GM19438 (cell line): ENCODE measurements around the gene MRPL2.
A peak's percentile ranks its signal among the peaks of the same experiment; 100 is the strongest.

Experiments
- ATAC-seq: cut with Tn5 transposase; IDR thresholded peaks from one replicate; pipeline ENCODE4 v1.9.1; 2021; ENCODE audit warnings: low read depth; ENCODE audit not compliant: unreplicated experiment

Gene MRPL2

DNA sequence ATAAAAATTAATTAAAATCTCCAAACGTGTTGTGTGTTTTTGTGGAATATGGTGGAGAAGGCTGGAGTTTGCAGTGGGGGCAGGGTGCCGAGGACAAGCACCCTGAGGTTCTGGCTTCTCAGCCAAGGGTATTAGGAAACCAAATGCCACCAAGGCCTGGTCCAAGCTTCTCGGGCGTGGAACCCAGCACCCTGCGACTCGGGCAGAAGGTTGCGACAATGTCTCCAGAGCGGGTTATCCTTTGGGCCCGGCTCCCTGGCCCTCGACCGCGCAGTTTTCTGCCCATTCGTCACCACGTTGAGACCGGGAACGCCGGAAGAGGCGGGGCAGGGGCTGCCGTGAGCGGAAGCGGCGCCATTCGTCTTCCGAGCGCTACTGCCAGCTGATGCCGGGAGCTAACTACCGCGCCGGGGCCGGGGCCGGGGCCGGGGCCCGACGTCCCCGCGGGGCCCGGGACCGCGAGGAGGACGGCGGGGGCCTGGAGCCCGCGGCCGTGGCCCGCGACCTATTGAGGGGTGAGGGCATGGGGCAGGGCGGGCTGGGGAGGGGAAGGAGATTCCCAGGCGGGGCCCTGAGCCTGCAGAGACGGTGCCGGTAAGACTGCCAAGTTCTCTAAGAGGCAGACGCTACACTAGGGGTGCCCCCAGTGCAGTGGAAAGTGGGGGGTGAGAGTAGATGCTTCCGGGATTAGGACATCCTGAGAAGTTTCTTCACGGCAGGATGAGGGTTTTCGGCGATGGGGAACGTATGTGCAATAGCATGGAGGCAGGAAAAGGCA is 37.8 kb downstream of the MRPL2 start, which contains the start of gene RRP36:
Gene RRP36, plus strand, starts transcription at position 354 of the 778 bp plus-strand sequence. Its CDS starts 32 bp downstream, at position 386.
- peak; percentile 87 for ATAC-seq

DNA sequence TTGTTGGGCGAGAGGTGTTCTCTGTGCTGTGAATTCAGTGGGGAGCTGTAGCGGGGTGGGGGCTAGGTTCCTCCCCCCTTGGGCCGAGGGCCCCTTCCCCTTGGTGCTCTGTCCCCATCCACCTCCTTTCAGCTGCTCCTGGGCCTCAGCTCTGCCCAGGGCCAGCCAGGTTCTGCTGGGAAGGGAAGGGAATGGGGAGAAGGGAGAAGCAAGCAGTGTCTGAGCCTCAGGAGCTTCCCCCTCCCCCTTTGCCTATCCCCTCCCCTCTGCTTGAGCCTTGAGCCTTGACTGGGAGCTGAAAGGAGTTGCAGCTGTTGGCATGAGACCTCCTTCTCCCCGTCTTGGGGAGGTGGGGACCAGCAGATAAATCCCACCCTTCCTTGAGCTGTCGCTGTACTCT is 38.4 kb downstream of the MRPL2 start:
- no peak for ATAC-seq

DNA sequence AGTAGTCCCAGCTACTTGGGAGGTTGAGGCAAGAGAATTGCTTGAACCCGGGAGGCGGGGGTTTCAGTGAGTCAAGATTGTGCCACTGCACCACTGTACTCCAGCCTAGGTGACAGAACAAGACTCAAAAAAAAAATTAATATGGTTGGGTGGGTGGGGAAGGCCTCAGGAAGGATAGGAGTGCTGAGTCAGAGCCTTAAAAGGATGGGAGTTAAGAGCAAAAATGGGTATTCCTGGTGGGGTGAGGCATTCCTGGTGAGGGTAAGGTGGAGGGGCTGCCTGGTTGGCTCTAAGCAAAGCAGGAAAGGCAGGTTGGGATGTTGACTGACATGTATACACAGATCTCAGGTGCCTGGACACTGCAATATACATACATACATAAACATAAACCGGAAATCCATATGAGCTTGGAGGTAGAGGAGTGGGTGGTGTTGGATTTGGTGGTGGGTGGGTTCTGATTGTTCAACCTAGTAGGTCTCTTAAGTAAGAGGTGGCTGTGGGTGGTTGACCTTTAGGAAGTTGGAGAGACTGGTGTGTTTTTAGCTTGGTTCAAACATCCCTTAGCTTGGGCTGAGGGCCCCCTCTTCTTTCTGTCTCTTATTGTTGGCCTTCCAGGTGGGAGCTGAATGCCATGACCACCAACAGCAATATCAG is 39.1 kb downstream of the MRPL2 start:
- ATAC-seq, result no peak

DNA sequence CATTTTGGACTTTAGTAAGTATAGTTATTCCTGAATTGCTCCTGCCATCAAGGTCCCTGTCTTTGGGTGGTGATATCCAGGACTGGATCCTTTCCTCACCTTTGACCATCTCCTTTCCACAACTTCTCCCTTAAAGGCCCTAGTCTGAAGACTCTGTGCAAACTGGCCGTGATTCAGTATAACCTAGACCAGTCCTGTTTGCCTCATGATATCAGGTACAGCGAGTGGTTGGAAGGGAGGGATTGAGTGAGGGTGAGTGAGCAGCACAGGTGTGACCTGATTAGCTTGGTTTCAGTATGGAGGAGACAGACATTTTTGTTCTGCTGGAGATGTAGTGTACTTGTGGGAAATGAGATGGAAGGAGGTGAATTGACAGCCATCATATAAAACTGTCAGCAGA is 40.1 kb downstream of the MRPL2 start:
- ATAC-seq, result no peak

DNA sequence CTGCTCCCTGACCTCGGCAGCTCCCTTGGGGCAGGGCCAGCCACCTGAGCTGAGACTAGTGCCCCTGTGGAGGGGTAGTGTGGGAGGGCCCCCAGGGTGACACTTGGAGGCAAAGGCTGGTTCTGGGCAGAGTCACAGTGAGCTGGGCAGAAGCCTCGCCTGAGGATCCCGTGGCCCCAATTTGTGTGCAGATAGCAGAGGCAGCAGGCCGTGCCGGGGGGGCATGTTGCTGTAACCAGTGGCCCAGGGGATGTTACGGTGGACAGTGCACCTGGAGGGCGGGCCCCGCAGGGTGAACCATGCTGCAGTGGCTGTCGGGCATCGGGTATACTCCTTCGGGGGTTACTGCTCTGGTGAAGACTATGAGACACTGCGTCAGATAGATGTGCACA is 42.3 kb downstream of the MRPL2 start:
- no peak for ATAC-seq

DNA sequence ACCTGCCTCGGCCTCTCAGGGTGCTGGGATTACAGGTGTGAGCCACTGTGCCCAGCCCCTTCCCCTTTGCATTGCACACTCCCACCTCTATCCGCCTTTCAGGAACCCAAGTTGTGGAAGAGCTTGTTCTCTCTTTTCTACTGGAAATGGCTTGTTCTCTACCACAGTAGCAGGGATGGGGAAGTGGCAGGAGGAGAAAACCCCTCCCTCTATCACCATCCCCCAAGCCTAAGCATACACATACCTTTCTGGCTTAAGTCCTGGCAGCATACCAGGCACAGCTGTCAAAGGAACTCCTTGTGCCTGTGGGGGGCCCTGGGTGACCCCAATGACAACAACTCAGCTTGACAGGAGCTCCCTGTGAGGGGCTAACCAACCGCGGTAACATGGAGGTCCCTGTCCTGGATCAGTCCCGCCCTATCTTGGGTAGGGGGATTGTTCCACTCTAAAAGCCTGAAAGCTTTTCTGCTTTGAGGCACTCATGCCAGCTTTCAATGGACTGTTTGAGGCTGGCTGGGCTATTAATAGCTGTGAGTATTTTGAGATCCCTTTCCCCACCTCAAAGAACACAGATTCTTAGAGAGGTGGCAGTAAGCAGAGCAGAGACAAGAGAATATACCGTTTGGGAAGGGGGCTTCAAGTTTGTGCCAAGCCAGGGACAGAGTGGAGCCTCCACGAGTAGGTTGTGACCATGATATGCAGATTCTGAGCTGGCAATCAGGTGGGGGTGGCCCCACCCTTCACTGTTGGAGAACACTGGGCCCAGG is 42.9 kb downstream of the MRPL2 start:
- no peak for ATAC-seq

DNA sequence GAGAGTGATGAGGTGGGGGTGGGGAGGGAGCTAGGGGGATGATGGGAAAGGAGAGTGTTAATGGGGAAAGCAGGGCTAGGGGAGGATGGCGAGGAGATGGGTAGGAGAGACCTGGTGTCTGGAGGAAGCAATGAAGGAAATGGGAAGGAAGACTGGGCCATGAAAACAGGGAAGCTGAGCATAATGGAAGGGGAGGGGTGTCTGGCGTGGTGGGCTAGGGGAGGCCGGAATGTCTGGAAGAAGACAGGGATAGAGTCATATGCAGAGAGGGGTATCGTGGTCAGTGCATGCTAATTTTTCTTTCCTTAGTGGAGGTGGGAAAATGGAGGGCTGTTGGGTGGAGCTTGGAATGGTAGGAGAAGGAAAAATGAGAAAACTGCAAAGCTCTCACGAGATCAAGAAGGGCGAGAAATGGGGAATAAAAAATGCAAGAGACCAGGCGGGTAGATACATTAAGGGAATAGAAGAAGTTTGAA is 44.8 kb downstream of the MRPL2 start:
- no peak for ATAC-seq

DNA sequence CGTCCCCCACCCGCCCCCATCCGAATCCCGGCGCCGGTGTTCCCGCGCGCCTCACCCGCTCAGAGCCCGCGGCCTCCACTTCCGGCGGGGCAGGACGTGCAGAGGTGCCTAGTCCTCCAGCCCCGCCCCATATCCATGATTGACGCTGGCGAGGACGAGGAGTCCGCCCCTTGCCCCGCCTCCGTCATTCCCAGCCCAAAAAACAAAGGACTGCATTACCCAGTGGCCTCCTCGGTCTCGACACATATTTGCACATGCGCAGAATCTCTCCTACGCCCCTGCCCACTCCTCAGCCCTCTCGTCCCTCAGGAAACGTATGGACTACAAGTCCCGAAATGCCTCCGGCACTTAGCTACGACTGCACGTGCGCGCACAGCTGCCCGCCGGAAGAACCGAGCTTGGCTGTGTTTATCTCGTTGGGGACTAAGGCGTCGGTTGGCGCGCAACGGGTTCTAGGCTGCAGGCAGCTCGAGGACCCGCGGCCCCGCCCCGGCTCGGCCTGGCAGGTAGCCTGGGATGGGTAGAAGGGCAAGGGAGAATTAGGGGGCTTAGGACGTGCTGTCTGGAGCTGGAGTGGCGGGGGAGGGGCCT is 45.3 kb downstream of the MRPL2 start, which contains the start of the genes KLHDC3 and MEA1:
Gene KLHDC3, plus strand, starts transcription at position 407 of the 591 bp plus-strand sequence. CDS start 2,944 bp downstream, outside the sequence.
Gene MEA1, minus strand, starts transcription at position 104 of the 591 bp plus-strand sequence. CDS start 133 bp downstream, outside the sequence.
- peak; percentile 93 for ATAC-seq

DNA sequence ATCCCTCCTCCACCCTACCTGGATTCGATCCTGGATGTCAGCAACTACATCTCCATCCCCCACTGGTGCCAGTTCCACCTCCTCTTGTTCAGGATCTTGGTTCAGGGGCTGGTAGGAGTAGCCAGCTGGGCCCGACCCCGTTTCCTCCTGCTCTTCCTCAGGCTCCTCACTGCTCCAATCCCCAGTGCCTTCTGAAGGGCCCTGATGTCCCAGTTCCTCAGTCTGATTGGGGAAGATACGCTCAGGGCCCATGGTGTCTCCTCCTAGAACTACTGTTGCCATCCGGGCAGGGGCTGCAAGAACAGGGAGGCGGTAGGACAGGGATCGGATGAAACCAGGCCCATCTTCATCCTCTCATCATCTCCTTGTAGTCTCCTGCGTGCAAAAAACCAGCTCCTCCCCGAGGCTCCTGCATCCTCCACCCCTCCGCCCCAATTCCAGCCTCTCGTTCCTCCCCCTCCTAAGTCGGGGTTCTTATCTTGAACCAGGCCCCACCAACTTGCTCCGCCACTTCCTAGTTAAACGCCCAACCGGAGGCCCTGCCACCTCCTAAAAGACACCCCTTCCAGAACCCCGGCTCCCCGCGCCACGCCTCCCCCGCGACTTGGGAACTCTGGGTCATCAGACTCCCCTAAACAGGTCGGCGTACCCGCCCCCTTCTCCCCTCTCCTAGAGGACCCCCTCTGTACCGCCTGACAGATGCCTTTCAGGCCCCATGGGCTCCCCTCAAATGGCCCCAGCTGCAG is 46.0 kb downstream of the MRPL2 start:
- ATAC-seq, result peak; percentile 13

DNA sequence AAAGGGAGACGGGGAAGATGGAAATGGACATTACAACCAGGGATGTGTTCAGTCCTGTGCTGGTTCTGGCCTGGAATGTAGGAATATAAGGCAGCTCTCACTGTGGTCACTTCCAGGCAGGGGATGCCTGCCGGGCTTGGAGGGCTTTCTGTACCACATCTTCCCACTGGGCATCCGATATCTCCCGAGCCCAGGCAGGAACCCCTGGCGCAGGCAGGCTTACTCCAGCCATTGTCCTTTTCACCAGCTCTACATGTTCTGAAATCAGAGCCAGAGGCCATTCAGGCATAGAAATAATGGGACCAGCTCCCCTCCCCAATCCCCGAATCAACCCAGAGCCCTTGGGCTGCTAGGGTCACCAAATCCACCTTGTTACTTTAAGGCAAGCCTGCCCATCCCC is 46.9 kb downstream of the MRPL2 start:
- no peak for ATAC-seq

DNA sequence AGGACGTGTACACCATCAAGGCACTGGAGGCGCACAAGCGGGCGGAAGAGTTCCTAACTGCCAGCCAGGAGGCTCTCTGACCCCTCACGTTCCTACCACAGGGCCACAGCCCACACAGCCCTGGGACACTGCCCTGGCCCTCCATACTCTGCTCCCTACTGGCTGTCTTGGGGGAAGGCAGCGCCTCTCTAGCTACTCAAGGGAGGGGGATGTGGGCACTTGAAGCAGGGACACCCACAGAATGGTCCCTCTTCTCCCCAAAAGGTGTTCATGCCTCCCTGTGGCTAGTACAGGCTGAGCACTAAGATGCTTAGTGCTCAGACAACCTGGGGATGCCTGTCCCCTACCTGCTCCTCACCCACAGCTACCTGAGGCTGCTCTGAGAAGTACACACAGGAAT is 48.0 kb downstream of the MRPL2 start:
- no peak for ATAC-seq

DNA sequence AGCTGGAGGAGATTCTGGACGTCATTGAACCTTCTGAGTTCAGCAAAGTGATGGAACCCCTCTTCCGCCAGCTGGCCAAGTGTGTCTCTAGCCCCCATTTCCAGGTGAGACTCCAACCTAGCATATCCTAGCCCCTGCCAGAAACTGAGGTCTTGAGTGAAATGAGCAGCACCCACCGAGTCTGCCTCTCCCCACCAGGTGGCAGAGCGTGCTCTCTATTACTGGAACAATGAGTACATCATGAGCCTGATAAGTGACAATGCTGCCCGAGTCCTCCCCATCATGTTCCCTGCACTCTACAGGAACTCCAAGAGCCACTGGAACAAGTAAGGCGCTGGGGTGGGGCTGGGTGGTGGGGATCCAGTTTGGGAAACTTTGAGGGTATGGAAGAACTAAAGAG is 50.1 kb downstream of the MRPL2 start:
- no peak for ATAC-seq

DNA sequence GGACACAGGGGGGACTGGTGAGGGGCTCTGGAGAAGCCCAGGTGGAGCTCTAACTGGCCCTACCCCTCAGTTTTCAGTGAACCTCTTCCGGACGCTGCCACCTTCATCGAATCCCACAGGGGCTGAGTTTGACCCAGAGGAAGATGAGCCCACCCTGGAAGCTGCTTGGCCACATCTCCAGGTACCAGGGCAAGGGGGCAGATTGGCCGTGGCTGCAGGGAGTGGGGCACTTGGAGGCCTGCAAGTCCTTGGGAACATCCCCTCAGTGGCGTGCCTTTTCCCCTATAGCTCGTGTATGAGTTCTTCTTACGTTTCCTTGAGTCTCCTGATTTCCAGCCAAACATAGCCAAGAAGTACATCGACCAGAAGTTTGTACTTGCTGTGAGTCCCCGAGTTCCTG is 52.1 kb downstream of the MRPL2 start:
- ATAC-seq, result no peak

DNA sequence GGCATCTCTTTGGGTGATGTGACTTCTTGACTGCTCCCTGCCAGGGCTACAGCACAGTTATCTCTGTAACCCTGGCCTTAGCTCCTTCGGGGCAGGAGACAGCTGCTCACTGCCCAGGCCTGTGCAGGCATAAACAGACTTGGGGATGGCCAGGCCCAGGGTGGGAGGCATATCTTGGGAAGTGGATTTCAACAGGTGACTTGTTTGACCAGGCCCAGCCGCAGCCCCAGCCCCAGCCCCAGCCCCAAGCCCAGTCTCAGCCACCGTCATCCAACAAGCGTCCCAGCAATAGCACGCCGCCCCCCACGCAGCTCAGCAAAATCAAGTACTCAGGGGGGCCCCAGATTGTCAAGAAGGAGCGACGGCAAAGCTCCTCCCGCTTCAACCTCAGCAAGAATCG is 53.0 kb downstream of the MRPL2 start:
- ATAC-seq, result no peak

DNA sequence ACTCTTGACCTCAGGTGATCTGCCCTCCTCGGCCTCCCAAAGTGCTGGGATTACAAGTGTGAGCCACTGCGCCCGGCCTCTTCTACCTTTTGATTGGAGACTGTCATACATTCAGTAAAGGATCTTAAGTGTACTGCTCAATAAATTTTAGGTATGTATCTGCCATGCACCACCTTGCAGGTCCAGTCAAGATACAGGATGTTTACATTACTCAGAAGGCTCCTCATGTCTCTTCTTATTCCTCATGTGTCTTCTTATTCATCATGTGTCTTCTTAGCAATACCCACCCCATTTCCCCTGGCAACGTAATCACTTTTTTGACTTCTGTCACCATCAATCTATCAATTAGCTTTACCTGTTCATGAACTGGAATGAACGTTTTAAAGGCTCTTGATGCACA is 53.4 kb downstream of the MRPL2 start:
- no peak for ATAC-seq
